HepG2 (cell line): ENCODE results near the gene P4HB. TPM values are rescaled to one million over a fixed set of nuclear protein-coding genes. Genes with fewer than 3 reads are reported as not detected.
A peak's percentile ranks its signal among the peaks of the same experiment; 100 is the strongest.

Experiments
- CENPX ChIP-seq: sonication (generic); formaldehyde crosslinking; IDR thresholded peaks from 2 replicates; pipeline ENCODE4 v1.9.0; 2021; ENCODE audit warnings: mild to moderate bottlenecking, missing genetic modification reagents, moderate library complexity
- ELF1 ChIP-seq: sonication (generic); formaldehyde crosslinking; IDR thresholded peaks from 2 replicates; pipeline ENCODE4 v1.4.0; 2020; ENCODE audit warnings: missing genetic modification reagents
- HNRNPH1 ChIP-seq: fragments of 200-400 bp; formaldehyde crosslinking; optimal IDR thresholded peaks from 2 replicates; pipeline ENCODE3; 2017; ENCODE audit warnings: mild to moderate bottlenecking, low read depth, low read length
- KLF15 ChIP-seq: sonication (generic); formaldehyde crosslinking; IDR thresholded peaks from 2 replicates; pipeline ENCODE4 v1.8.1; 2023; ENCODE audit warnings: borderline replicate concordance, mild to moderate bottlenecking, inconsistent platforms, missing genetic modification reagents, mixed read lengths
- MLXIP ChIP-seq: sonication (generic); formaldehyde crosslinking; IDR thresholded peaks from 2 replicates; pipeline ENCODE4 v1.9.0; 2021; ENCODE audit warnings: missing genetic modification reagents, borderline replicate concordance
- MTA1 ChIP-seq: sonication (generic); formaldehyde crosslinking; IDR thresholded peaks from 2 replicates; pipeline ENCODE4 v1.4.0; 2020; ENCODE audit warnings: missing genetic modification reagents, mild to moderate bottlenecking, borderline replicate concordance
- NRL ChIP-seq: sonication (generic); formaldehyde crosslinking; IDR thresholded peaks from 2 replicates; pipeline ENCODE4 v1.5.0; 2020; ENCODE audit warnings: missing genetic modification reagents, mild to moderate bottlenecking, moderate library complexity, borderline replicate concordance
- SMC3 ChIP-seq: IDR thresholded peaks from 2 replicates; pipeline ENCODE4 v1.6.1; 2011; ENCODE audit warnings: low read length, improper control_type of control experiment
- TCF12 ChIP-seq, 2 experiments: fragments of 450-650 bp in 1 of 2; sonication (generic) in 1 of 2; formaldehyde crosslinking in 1 of 2; IDR thresholded peaks; 2 replicates each; pipeline versions ENCODE4 v1.6.1 to v1.8.0; 2017 to 2022; ENCODE audit warnings: antibody characterized with exemption in 1 of 2, mild to moderate bottlenecking in 1 of 2, missing genetic modification reagents in 1 of 2, moderate library complexity in 1 of 2
- TOPORS ChIP-seq: sonication (generic); formaldehyde crosslinking; IDR thresholded peaks from 2 replicates; pipeline ENCODE4 v1.8.0; 2023; ENCODE audit warnings: mild to moderate bottlenecking, missing genetic modification reagents
- TRIM22 ChIP-seq: fragments of 450-650 bp; IDR thresholded peaks from 2 replicates; pipeline ENCODE4 v1.6.1; 2017
- ZBTB26 ChIP-seq: IDR thresholded peaks from 2 replicates; pipeline ENCODE4 v1.6.1; 2016; ENCODE audit warnings: missing compliant biosample characterization, missing genetic modification reagents, borderline replicate concordance
- ZNF17 ChIP-seq: sonication (generic); formaldehyde crosslinking; IDR thresholded peaks from 2 replicates; pipeline ENCODE4 v1.5.0; 2020; ENCODE audit warnings: mild to moderate bottlenecking, missing genetic modification reagents
- ZNF232 ChIP-seq: sonication (generic); formaldehyde crosslinking; IDR thresholded peaks from 2 replicates; pipeline ENCODE4 v1.4.0; 2020; ENCODE audit warnings: missing genetic modification reagents, borderline replicate concordance
- ZNF549 ChIP-seq: sonication (generic); formaldehyde crosslinking; IDR thresholded peaks from 2 replicates; pipeline ENCODE4 v1.5.0; 2020; ENCODE audit warnings: missing genetic modification reagents
- ZNF563 ChIP-seq: sonication (generic); formaldehyde crosslinking; IDR thresholded peaks from 2 replicates; pipeline ENCODE4 v1.8.0; 2022; ENCODE audit warnings: mild to moderate bottlenecking, moderate library complexity, missing genetic modification reagents
- ZNF629 ChIP-seq: sonication (generic); formaldehyde crosslinking; conservative IDR thresholded peaks from 2 replicates; pipeline ENCODE4 v1.5.0; 2020; ENCODE audit warnings: missing genetic modification reagents
- ZNF724P ChIP-seq: sonication (generic); formaldehyde crosslinking; IDR thresholded peaks from 2 replicates; pipeline ENCODE4 v1.8.0; 2022; ENCODE audit warnings: missing genetic modification reagents, borderline replicate concordance
- ZNF766 ChIP-seq: sonication (generic); formaldehyde crosslinking; IDR thresholded peaks from 2 replicates; pipeline ENCODE4 v1.5.0; 2020; ENCODE audit warnings: missing genetic modification reagents, borderline replicate concordance
- ZNF800 ChIP-seq: sonication (generic); formaldehyde crosslinking; IDR thresholded peaks from 2 replicates; pipeline ENCODE4 v1.4.0; 2020; ENCODE audit warnings: missing genetic modification reagents
- ZNF841 ChIP-seq: sonication (generic); formaldehyde crosslinking; IDR thresholded peaks from 2 replicates; pipeline ENCODE4 v1.8.1; 2023; ENCODE audit warnings: missing genetic modification reagents, borderline replicate concordance
- ZSCAN22 ChIP-seq: sonication (generic); formaldehyde crosslinking; IDR thresholded peaks from 2 replicates; pipeline ENCODE4 v1.4.0; 2020; ENCODE audit warnings: mild to moderate bottlenecking, missing genetic modification reagents
- polyA plus RNA-seq, 8 experiments: library from polyadenylated mRNA; depleted of rRNA in 3 of 8; stranded (reverse) in 7 of 8; unstranded in 1 of 8; fragments of >200 nt; fragmentation: Illumina TruSeq in 4 of 8; extraction: Trizol in 4 of 8; gene quantifications; 2 replicates each; pipeline versions ENCODE4 v1.2.1 to v1.2.3, GENCODE V29; 2011 to 2016; ENCODE audit warnings: low read depth in 4 of 8, missing spikeins in 1 of 8, mixed read lengths in 1 of 8; ENCODE audit not compliant: insufficient read depth in 1 of 8
- total RNA-seq, 5 experiments: library from RNA; depleted of rRNA; stranded (reverse); fragments of >200 nt; fragmentation: Illumina TruSeq; extraction: Trizol; gene quantifications; 2 replicates each; pipeline ENCODE4 v1.2.3, GENCODE V29; 2016; ENCODE audit warnings: low read depth in 1 of 5

The P4HB gene
- total and polyA plus RNA-seq, 2 of the 13 experiments (the other 11 are each of a cell fraction or from before 2014, with no cell fraction given), result 185 to 782 TPM

- TF ChIP-seq KLF15 (CRISPR knock-in tag), result peak; percentile 89; the same call in 1 of the 2 replicates
- TF ChIP-seq NRL, result peak; percentile 10; the same call in 1 of the 2 replicates
- TF ChIP-seq ZNF841 (CRISPR knock-in tag), result no peak
- peak; percentile 80 for TF ChIP-seq ZNF232 (CRISPR knock-in tag)
- TF ChIP-seq TRIM22, result no peak
- TF ChIP-seq CENPX (CRISPR knock-in tag), result no peak
- TF ChIP-seq ZNF17, result no peak
- peak; percentile 88 for TF ChIP-seq ELF1 (CRISPR knock-in tag)
- TF ChIP-seq ZNF563 (CRISPR knock-in tag), result peak; percentile 93; the same call in 1 of the 2 replicates
- no peak for TF ChIP-seq ZNF549 (CRISPR knock-in tag)
- TF ChIP-seq HNRNPH1, result no peak
- 0 out of 2 replicates have a peak, but pooled peaks have one; percentile 71 for TF ChIP-seq ZNF724P (CRISPR knock-in tag)
- no peak for TF ChIP-seq ZSCAN22 (CRISPR knock-in tag)
- TF ChIP-seq MTA1 (CRISPR knock-in tag), result peak; percentile 56; the same call in 1 of the 2 replicates
- TF ChIP-seq ZNF629 (CRISPR knock-in tag), result no peak; the same call in 1 of the 2 replicates
- 0 out of 2 replicates have a peak, but pooled peaks have one; percentile 50 for TF ChIP-seq MLXIP (CRISPR knock-in tag)
- peak; percentile 61; the same call in 1 of the 2 replicates for TF ChIP-seq ZBTB26 (CRISPR knock-in tag)
- no peak for TF ChIP-seq SMC3
- 0 out of 2 replicates have a peak, but pooled peaks have one; percentile 14 for TF ChIP-seq TOPORS (CRISPR knock-in tag)
- no peak for TF ChIP-seq ZNF800
- peak; percentile 77; the same call in 1 of the 2 replicates for TF ChIP-seq ZNF766 (CRISPR knock-in tag)
- no peak for TF ChIP-seq TCF12 (IDR thresholded peaks at IDR 0.05)
- TF ChIP-seq TCF12 (CRISPR knock-in tag; IDR thresholded peaks at IDR 0.05), result peak; percentile 91
Measured at GRCh38 chr17:81860756-81861568, 627 bp upstream of the P4HB start (continued).
